Measurements from ENCODE around the gene CAPN7.

Gene CAPN7

DNA sequence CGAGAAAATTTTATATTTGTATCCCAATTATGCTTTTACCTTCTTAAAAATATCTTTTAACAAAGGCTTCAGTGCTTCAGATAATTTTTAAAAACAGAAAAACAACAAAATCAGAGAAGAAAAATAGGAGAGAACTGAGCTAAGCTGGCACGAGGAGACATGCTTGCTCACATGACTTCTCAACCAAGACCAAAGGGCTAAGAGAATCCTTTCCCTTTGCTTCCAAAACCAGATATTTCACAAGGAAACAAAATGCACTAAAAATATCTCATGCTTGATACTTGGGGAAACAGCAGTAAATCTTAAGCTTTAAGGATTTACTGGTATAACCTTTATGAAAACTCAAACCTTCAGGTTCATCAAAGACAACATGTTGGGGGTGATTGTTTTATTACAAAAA lies 58.4 kb downstream of the CAPN7 start:
- peaks cover 3% of the 10 kb centered on the region; the same call in 1 of the 2 replicates for H4K20me1 ChIP-seq (ENCODE audit: insufficient read depth, low read length)
- H3K9ac ChIP-seq (ENCODE audit: low read depth, low read length) = no peak overlapping the region
- H3K27me3 ChIP-seq (ENCODE audit: insufficient read depth, low read length, poor library complexity) = no peaks in the 10 kb centered on the region
- peaks cover 19% of the 10 kb centered on the region for H3K4me1 ChIP-seq (ENCODE audit: insufficient read depth, low read length)
- H3K4me3 ChIP-seq (ENCODE audit: low read depth in 1 of 2, low read length in 2 of 2) = no peak overlapping the region
- TF ChIP-seq, protein P1, sequence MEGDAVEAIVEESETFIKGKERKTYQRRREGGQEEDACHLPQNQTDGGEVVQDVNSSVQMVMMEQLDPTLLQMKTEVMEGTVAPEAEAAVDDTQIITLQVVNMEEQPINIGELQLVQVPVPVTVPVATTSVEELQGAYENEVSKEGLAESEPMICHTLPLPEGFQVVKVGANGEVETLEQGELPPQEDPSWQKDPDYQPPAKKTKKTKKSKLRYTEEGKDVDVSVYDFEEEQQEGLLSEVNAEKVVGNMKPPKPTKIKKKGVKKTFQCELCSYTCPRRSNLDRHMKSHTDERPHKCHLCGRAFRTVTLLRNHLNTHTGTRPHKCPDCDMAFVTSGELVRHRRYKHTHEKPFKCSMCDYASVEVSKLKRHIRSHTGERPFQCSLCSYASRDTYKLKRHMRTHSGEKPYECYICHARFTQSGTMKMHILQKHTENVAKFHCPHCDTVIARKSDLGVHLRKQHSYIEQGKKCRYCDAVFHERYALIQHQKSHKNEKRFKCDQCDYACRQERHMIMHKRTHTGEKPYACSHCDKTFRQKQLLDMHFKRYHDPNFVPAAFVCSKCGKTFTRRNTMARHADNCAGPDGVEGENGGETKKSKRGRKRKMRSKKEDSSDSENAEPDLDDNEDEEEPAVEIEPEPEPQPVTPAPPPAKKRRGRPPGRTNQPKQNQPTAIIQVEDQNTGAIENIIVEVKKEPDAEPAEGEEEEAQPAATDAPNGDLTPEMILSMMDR (IDR thresholded peaks at IDR 0.05; ENCODE audit: borderline replicate concordance, extremely low read depth, low read length, poor library complexity, severe bottlenecking) = no peak
- no peak for TF ChIP-seq EZH2 (IDR thresholded peaks at IDR 0.05; ENCODE audit: borderline replicate concordance, low read depth, low read length, severe bottlenecking)
- ATAC-seq (ENCODE audit: insufficient read depth, low read depth) = no peak
- H3K27ac ChIP-seq (ENCODE audit: low read length) = no peak overlapping the region
- H3K79me2 ChIP-seq (ENCODE audit: insufficient read depth, low read length) = peaks cover 17% of the 10 kb centered on the region
- peaks cover 60% of the 10 kb centered on the region for H3K36me3 ChIP-seq (ENCODE audit: insufficient read depth, low read length)
- no peak for DNase-seq
- no peak overlapping the region for H3K4me2 ChIP-seq (ENCODE audit: insufficient read depth, low read length)
- H2AFZ ChIP-seq (ENCODE audit: low read depth, low read length) = no peak overlapping the region
- H3K9me3 ChIP-seq (ENCODE audit: insufficient read depth, low read length, severe bottlenecking) = no peaks in the 10 kb centered on the region

DNA sequence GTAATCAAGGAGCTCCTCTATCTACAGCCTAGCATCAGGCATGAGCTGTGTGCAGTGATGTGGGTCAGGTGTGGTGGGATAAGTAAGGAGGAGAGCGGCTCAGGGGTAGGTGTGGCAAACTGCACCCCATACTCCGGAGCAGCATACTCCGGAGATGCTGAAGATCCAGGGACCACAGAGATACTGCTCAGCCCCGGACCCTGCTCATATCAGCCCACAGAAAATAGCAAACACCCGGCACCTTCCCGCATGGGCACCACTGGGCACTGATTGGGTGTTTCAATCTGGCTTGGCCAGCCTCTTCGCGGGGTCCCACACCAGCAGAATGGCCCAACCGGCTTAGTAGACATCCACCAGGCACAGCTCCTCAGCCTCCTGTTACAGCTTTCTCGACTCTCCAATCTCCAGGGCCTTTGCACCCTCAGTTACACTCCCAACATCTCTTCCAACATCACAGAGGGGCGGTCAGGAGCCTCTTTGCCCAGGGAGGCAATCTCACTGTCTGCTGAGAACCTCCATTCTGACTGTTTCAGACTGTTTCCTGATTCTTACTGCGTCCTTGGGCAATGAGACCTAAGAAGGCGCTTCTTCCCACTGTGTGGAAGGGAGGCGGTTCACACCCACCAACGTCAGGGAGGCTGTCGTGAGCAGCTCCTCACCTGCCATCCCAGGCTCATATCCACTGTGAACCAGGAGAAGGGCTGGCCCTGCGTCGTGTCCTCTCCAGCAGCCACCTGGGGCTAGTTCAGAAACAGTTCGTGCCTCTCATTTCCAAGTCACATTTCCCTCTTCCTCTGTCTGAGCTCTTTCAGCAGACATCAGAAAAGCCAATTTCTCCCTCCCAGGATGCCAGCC lies 59.8 kb downstream of the CAPN7 start:
- H4K20me1 ChIP-seq (ENCODE audit: insufficient read depth, low read length) = peaks cover 3% of the 10 kb centered on the region; the same call in 1 of the 2 replicates
- no peak for DNase-seq
- H3K27me3 ChIP-seq (ENCODE audit: insufficient read depth, low read length, poor library complexity) = no peaks in the 10 kb centered on the region
- no peak overlapping the region for H2AFZ ChIP-seq (ENCODE audit: low read depth, low read length)
- peaks cover 30% of the 10 kb centered on the region for H3K4me1 ChIP-seq (ENCODE audit: insufficient read depth, low read length)
- peaks cover 22% of the 10 kb centered on the region for H3K79me2 ChIP-seq (ENCODE audit: insufficient read depth, low read length)
- peak overlapping the region; percentile 35; the same call in 1 of the 2 replicates for H3K27ac ChIP-seq (ENCODE audit: low read length)
- H3K9ac ChIP-seq (ENCODE audit: low read depth, low read length) = no peak overlapping the region
- ATAC-seq (ENCODE audit: insufficient read depth, low read depth) = no peak
- no peak overlapping the region for H3K4me2 ChIP-seq (ENCODE audit: insufficient read depth, low read length)
- TF ChIP-seq, protein P1 (IDR thresholded peaks at IDR 0.05; ENCODE audit: borderline replicate concordance, extremely low read depth, low read length, poor library complexity, severe bottlenecking) = no peak
- TF ChIP-seq EZH2 (IDR thresholded peaks at IDR 0.05; ENCODE audit: borderline replicate concordance, low read depth, low read length, severe bottlenecking) = no peak
- H3K4me3 ChIP-seq (ENCODE audit: low read depth in 1 of 2, low read length in 2 of 2) = no peak overlapping the region
- H3K9me3 ChIP-seq (ENCODE audit: insufficient read depth, low read length, severe bottlenecking) = no peaks in the 10 kb centered on the region
- peaks cover 55% of the 10 kb centered on the region for H3K36me3 ChIP-seq (ENCODE audit: insufficient read depth, low read length)

DNA sequence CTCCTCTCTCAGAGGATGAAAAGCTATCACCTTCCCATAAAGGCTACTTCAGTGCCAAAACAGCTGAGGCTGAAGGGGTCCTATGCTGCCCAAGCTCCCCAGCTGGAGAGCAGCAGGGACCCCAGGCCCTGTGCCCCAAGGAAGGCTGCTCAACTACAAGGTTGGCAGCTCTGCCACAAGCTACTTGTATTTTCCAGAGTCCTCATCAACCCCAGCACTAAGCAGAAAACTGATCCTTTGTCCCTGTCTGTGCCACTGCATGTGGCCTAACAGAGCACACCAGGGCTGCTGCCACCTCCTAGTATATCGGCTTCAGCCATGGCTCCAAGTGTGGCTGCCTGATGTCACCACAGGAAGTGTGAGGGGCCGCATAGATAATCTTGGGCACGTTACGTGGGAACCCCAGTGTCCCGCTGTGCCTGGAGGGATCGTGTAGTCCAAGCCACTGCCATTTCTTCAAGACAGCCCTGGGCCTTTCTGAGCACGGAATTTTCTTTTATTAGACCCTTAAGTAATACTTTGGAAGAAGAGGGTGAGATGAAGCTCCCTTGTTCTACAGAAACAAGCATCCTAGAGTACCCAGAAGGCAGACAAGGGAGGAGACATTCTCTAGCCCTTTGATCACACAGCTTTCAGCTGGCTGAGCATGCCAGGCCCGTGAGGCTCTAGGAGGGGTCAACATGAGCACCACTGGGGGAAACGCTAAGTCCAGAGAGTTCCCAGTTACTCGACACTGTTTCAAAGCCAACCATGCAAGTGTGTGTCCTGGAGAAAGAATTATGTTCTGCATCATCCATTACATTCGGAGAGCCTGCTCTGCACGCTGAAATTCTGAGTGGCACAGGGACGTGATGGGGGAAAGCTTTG lies 60.7 kb downstream of the CAPN7 start:
- Histone ChIP-seq H3K4me2 (ENCODE audit: insufficient read depth, low read length) (no peak overlapping the region), H3K27ac (ENCODE audit: low read length) (peak overlapping the region; percentile 35; the same call in 1 of the 2 replicates), H3K9ac (ENCODE audit: low read depth, low read length) (no peak overlapping the region), H3K27me3 (ENCODE audit: insufficient read depth, low read length, poor library complexity) (no peaks in the 10 kb centered on the region), H2AFZ (ENCODE audit: low read depth, low read length) (no peak overlapping the region), H3K4me3 (ENCODE audit: low read depth in 1 of 2, low read length in 2 of 2) (no peak overlapping the region), H3K79me2 (ENCODE audit: insufficient read depth, low read length) (peaks cover 24% of the 10 kb centered on the region), H3K4me1 (ENCODE audit: insufficient read depth, low read length) (peaks cover 39% of the 10 kb centered on the region), H3K9me3 (ENCODE audit: insufficient read depth, low read length, severe bottlenecking) (no peaks in the 10 kb centered on the region), H3K36me3 (ENCODE audit: insufficient read depth, low read length) (peaks cover 47% of the 10 kb centered on the region), H4K20me1 (ENCODE audit: insufficient read depth, low read length) (peaks cover 3% of the 10 kb centered on the region; the same call in 1 of the 2 replicates)
- DNase-seq (no peak), ATAC-seq (ENCODE audit: insufficient read depth, low read depth) (no peak)
- TF ChIP-seq, protein P1 (IDR thresholded peaks at IDR 0.05; ENCODE audit: borderline replicate concordance, extremely low read depth, low read length, poor library complexity, severe bottlenecking) = no peak
- TF ChIP-seq EZH2 (IDR thresholded peaks at IDR 0.05; ENCODE audit: borderline replicate concordance, low read depth, low read length, severe bottlenecking) = no peak

Data from DND-41 (cell line).